HepG2 (cell line): ENCODE data around the gene RIPOR1. TPM values are rescaled to one million over a fixed set of nuclear protein-coding genes. Genes with fewer than 3 reads are reported as not detected.

Experiments used
- ARNT2 ChIP-seq: sonication (generic); formaldehyde crosslinking; IDR thresholded peaks from 2 replicates; pipeline ENCODE4 v1.8.0; 2022; ENCODE audit warnings: mild to moderate bottlenecking, low read depth, missing genetic modification reagents, moderate library complexity
- ELK4 ChIP-seq: sonication (generic); formaldehyde crosslinking; IDR thresholded peaks from 2 replicates; pipeline ENCODE4 v1.9.0; 2021; ENCODE audit warnings: missing genetic modification reagents, borderline replicate concordance
- FOXA3 ChIP-seq: IDR thresholded peaks from 2 replicates; pipeline ENCODE4 v1.6.1; 2016; ENCODE audit warnings: missing genetic modification reagents, missing compliant biosample characterization
- HOXD1 ChIP-seq: sonication (generic); formaldehyde crosslinking; IDR thresholded peaks from 2 replicates; pipeline ENCODE4 v1.5.0; 2020; ENCODE audit warnings: missing genetic modification reagents
- KAT7 ChIP-seq: IDR thresholded peaks from 2 replicates; pipeline ENCODE4 v1.6.1; 2018; ENCODE audit warnings: borderline replicate concordance, missing compliant biosample characterization
- KLF11 ChIP-seq: IDR thresholded peaks from 2 replicates; pipeline ENCODE4 v1.6.1; 2016; ENCODE audit warnings: missing compliant biosample characterization
- MAX ChIP-seq: IDR thresholded peaks from 2 replicates; pipeline ENCODE4 v1.6.1; 2012; ENCODE audit warnings: inconsistent platforms
- NFE2 ChIP-seq: sonication (generic); formaldehyde crosslinking; IDR thresholded peaks from 2 replicates; pipeline ENCODE4 v1.4.0; 2020; ENCODE audit warnings: missing genetic modification reagents
- RBFOX2 ChIP-seq: fragments of 200-400 bp; formaldehyde crosslinking; IDR thresholded peaks from 2 replicates; pipeline ENCODE4 v1.6.1; 2017; ENCODE audit warnings: low read depth, mild to moderate bottlenecking, low read length
- SNRNP70 ChIP-seq: fragments of 200-400 bp; formaldehyde crosslinking; IDR thresholded peaks from 2 replicates; pipeline ENCODE4 v1.6.1; 2017; ENCODE audit warnings: mild to moderate bottlenecking, low read depth, low read length, moderate library complexity
- SP4 ChIP-seq: sonication (generic); formaldehyde crosslinking; IDR thresholded peaks from 2 replicates; pipeline ENCODE4 v1.8.1; 2023; ENCODE audit warnings: mild to moderate bottlenecking, missing genetic modification reagents
- TGIF2 ChIP-seq: IDR thresholded peaks from 2 replicates; pipeline ENCODE4 v1.6.1; 2016; ENCODE audit warnings: control low read depth, missing compliant biosample characterization
- TOPORS ChIP-seq: sonication (generic); formaldehyde crosslinking; IDR thresholded peaks from 2 replicates; pipeline ENCODE4 v1.8.0; 2023; ENCODE audit warnings: mild to moderate bottlenecking, missing genetic modification reagents
- USF2 ChIP-seq, 2 experiments: sonication (generic) in 1 of 2; formaldehyde crosslinking in 1 of 2; IDR thresholded peaks; 2 replicates each; pipeline versions ENCODE4 v1.5.1 to v1.6.1; 2011 to 2020; ENCODE audit warnings: borderline replicate concordance in 1 of 2, low read depth in 1 of 2, low read length in 1 of 2, mild to moderate bottlenecking in 1 of 2, missing genetic modification reagents in 1 of 2, moderate library complexity in 1 of 2
- ZBTB37 ChIP-seq: sonication (generic); formaldehyde crosslinking; IDR thresholded peaks from 2 replicates; pipeline ENCODE4 v1.4.0; 2020; ENCODE audit warnings: mild to moderate bottlenecking, missing genetic modification reagents
- ZFX ChIP-seq: sonication (generic); formaldehyde crosslinking; IDR thresholded peaks from 2 replicates; pipeline ENCODE4 v1.4.0; 2020; ENCODE audit warnings: mild to moderate bottlenecking, low read depth, missing genetic modification reagents, moderate library complexity
- ZNF17 ChIP-seq: sonication (generic); formaldehyde crosslinking; IDR thresholded peaks from 2 replicates; pipeline ENCODE4 v1.5.0; 2020; ENCODE audit warnings: mild to moderate bottlenecking, missing genetic modification reagents
- ZNF3 ChIP-seq: IDR thresholded peaks from 2 replicates; pipeline ENCODE4 v1.7.0; 2017; ENCODE audit warnings: inconsistent platforms
- ZNF34 ChIP-seq: sonication (generic); formaldehyde crosslinking; IDR thresholded peaks from 2 replicates; pipeline ENCODE4 v1.4.0; 2020; ENCODE audit warnings: mild to moderate bottlenecking, missing genetic modification reagents, borderline replicate concordance
- ZNF557 ChIP-seq: sonication (generic); formaldehyde crosslinking; IDR thresholded peaks from 2 replicates; pipeline ENCODE4 v1.4.0; 2020; ENCODE audit warnings: missing genetic modification reagents
- ZNF569 ChIP-seq: sonication (generic); formaldehyde crosslinking; IDR thresholded peaks from 2 replicates; pipeline ENCODE4 v1.5.0; 2020; ENCODE audit warnings: mild to moderate bottlenecking, missing genetic modification reagents, moderate library complexity, borderline replicate concordance
- ZNF670 ChIP-seq: sonication (generic); formaldehyde crosslinking; IDR thresholded peaks from 2 replicates; pipeline ENCODE4 v1.8.0; 2022; ENCODE audit warnings: mild to moderate bottlenecking, missing genetic modification reagents, borderline replicate concordance
- polyA plus RNA-seq, 8 experiments: library from polyadenylated mRNA; depleted of rRNA in 3 of 8; stranded (reverse) in 7 of 8; unstranded in 1 of 8; fragments of >200 nt; fragmentation: Illumina TruSeq in 4 of 8; extraction: Trizol in 4 of 8; gene quantifications; 2 replicates each; pipeline versions ENCODE4 v1.2.1 to v1.2.3, GENCODE V29; 2011 to 2016; ENCODE audit warnings: low read depth in 4 of 8, missing spikeins in 1 of 8, mixed read lengths in 1 of 8; ENCODE audit not compliant: insufficient read depth in 1 of 8
- total RNA-seq, 5 experiments: library from RNA; depleted of rRNA; stranded (reverse); fragments of >200 nt; fragmentation: Illumina TruSeq; extraction: Trizol; gene quantifications; 2 replicates each; pipeline ENCODE4 v1.2.3, GENCODE V29; 2016; ENCODE audit warnings: low read depth in 1 of 5

The RIPOR1 gene
- total and polyA plus RNA-seq, 2 of the 13 experiments (the other 11 are each of a cell fraction or from before 2014, with no cell fraction given), result 4.6 to 8.1 TPM

GRCh38 chr16:67530013-67530939 lies 1.6 kb downstream of the RIPOR1 start (continued):
- no peak for TF ChIP-seq ELK4 (CRISPR knock-in tag)
- no peak for TF ChIP-seq ZNF557 (CRISPR knock-in tag)
- peak; percentile 70 for TF ChIP-seq RBFOX2
- 0 out of 2 replicates have a peak, but pooled peaks have one; percentile 21 for TF ChIP-seq ARNT2
- no peak for TF ChIP-seq ZNF34 (CRISPR knock-in tag)
- TF ChIP-seq TOPORS, result no peak
- no peak for TF ChIP-seq ZBTB37 (CRISPR knock-in tag)
- TF ChIP-seq ZNF670, result no peak
- TF ChIP-seq MAX, result no peak
- TF ChIP-seq KAT7 (CRISPR knock-in tag), result 0 out of 2 replicates have a peak, but pooled peaks have one; percentile 27
- no peak for TF ChIP-seq USF2 (IDR thresholded peaks at IDR 0.05; ENCODE audit: low read depth, low read length)
- no peak for TF ChIP-seq USF2 (CRISPR knock-in tag; IDR thresholded peaks at IDR 0.05; ENCODE audit: borderline replicate concordance)
- no peak for TF ChIP-seq NFE2 (CRISPR knock-in tag)
- no peak for TF ChIP-seq FOXA3 (CRISPR knock-in tag)
- peak; percentile 17; the same call in 1 of the 2 replicates for TF ChIP-seq ZFX
- no peak for TF ChIP-seq ZNF569 (CRISPR knock-in tag)
- 0 out of 2 replicates have a peak, but pooled peaks have one; percentile 36 for TF ChIP-seq SP4
- no peak for TF ChIP-seq TGIF2 (CRISPR knock-in tag)
- no peak for TF ChIP-seq HOXD1 (CRISPR knock-in tag)
- TF ChIP-seq ZNF17 (CRISPR knock-in tag), result no peak
- TF ChIP-seq KLF11 (CRISPR knock-in tag), result no peak
- TF ChIP-seq SNRNP70, result no peak
- no peak; the same call in 1 of the 2 replicates for TF ChIP-seq ZNF3 (CRISPR knock-in tag)
